HEK293 (cell line): Measurements from ENCODE around the gene TP73.
A peak's percentile ranks its signal among the peaks of the same experiment; 100 is the strongest.

Experiments used
- GLI4 ChIP-seq: fragments of 450-650 bp; formaldehyde crosslinking; IDR thresholded peaks from 2 replicates; pipeline ENCODE4 v1.5.1; 2016; ENCODE audit warnings: missing biosample characterization, missing genetic modification characterization
- KLF8 ChIP-seq: fragments of 450-650 bp; formaldehyde crosslinking; IDR thresholded peaks from 2 replicates; pipeline ENCODE4 v1.5.1; 2016; ENCODE audit warnings: missing biosample characterization, missing genetic modification characterization
- PATZ1 ChIP-seq: fragments of 450-650 bp; formaldehyde crosslinking; IDR thresholded peaks from 2 replicates; pipeline ENCODE4 v1.5.1; 2016; ENCODE audit warnings: missing biosample characterization, missing genetic modification characterization
- SCRT2 ChIP-seq: fragments of 450-650 bp; formaldehyde crosslinking; IDR thresholded peaks from 2 replicates; pipeline ENCODE4 v1.5.1; 2016; ENCODE audit warnings: missing biosample characterization, missing genetic modification characterization
- ZBTB11 ChIP-seq: fragments of 450-650 bp; formaldehyde crosslinking; conservative IDR thresholded peaks from 2 replicates; pipeline ENCODE4 v1.5.1; 2016; ENCODE audit warnings: low read depth, missing biosample characterization, missing genetic modification characterization
- ZBTB26 ChIP-seq: fragments of 450-650 bp; formaldehyde crosslinking; optimal IDR thresholded peaks from 2 replicates; pipeline ENCODE3; 2016; ENCODE audit warnings: missing biosample characterization, mild to moderate bottlenecking, missing genetic modification characterization
- ZNF157 ChIP-seq: fragments of 450-650 bp; formaldehyde crosslinking; IDR thresholded peaks from 2 replicates; pipeline ENCODE4 v1.5.1; 2016; ENCODE audit warnings: missing biosample characterization, missing genetic modification characterization
- ZNF202 ChIP-seq: fragments of 450-650 bp; formaldehyde crosslinking; IDR thresholded peaks from 2 replicates; pipeline ENCODE4 v1.5.1; 2016; ENCODE audit warnings: missing biosample characterization, missing genetic modification characterization, borderline replicate concordance
- ZNF221 ChIP-seq: fragments of 450-650 bp; formaldehyde crosslinking; IDR thresholded peaks from 2 replicates; pipeline ENCODE4 v1.5.1; 2017; ENCODE audit warnings: missing biosample characterization, missing genetic modification characterization, borderline replicate concordance
- ZNF26 ChIP-seq: fragments of 450-650 bp; formaldehyde crosslinking; IDR thresholded peaks from 2 replicates; pipeline ENCODE4 v1.5.1; 2016; ENCODE audit warnings: missing biosample characterization, missing genetic modification characterization
- ZNF362 ChIP-seq: fragments of 450-650 bp; formaldehyde crosslinking; IDR thresholded peaks from 2 replicates; pipeline ENCODE4 v1.5.1; 2016; ENCODE audit warnings: missing biosample characterization, missing genetic modification characterization
- ZNF501 ChIP-seq: fragments of 450-650 bp; formaldehyde crosslinking; IDR thresholded peaks from 2 replicates; pipeline ENCODE4 v1.5.1; 2016; ENCODE audit warnings: missing biosample characterization, missing genetic modification characterization
- ZNF518A ChIP-seq: fragments of 450-650 bp; formaldehyde crosslinking; conservative IDR thresholded peaks from 2 replicates; pipeline ENCODE4 v1.5.1; 2016; ENCODE audit warnings: low read depth, missing biosample characterization, missing genetic modification characterization
- ZNF561 ChIP-seq: fragments of 450-650 bp; IDR thresholded peaks from 2 replicates; pipeline ENCODE4 v1.5.1; 2018; ENCODE audit warnings: missing biosample characterization, missing genetic modification characterization, borderline replicate concordance
- ZNF629 ChIP-seq: fragments of 450-650 bp; formaldehyde crosslinking; IDR thresholded peaks from 2 replicates; pipeline ENCODE4 v1.5.1; 2017; ENCODE audit warnings: missing biosample characterization, missing genetic modification characterization
- ZNF645 ChIP-seq: fragments of 450-650 bp; formaldehyde crosslinking; IDR thresholded peaks from 2 replicates; pipeline ENCODE4; 2016; ENCODE audit warnings: missing biosample characterization, missing genetic modification characterization
- ZNF692 ChIP-seq: fragments of 450-650 bp; formaldehyde crosslinking; IDR thresholded peaks from 2 replicates; pipeline ENCODE4 v1.5.1; 2016; ENCODE audit warnings: missing biosample characterization, missing genetic modification characterization
- ZSCAN5A ChIP-seq: fragments of 450-650 bp; formaldehyde crosslinking; IDR thresholded peaks from 2 replicates; pipeline ENCODE4 v1.5.1; 2016; ENCODE audit warnings: missing biosample characterization, missing genetic modification characterization

The TP73 gene

GRCh38 chr1:3746830-3747521 lies 94.7 kb downstream of the TP73 start (continued):
- TF ChIP-seq ZNF362 (tag by site-specific recombination) (no peak), ZSCAN5A (tag by site-specific recombination) (no peak), ZNF157 (tag by site-specific recombination) (no peak), ZBTB26 (tag by site-specific recombination) (peak; percentile 59), ZNF26 (tag by site-specific recombination) (no peak), ZNF561 (tag by site-specific recombination) (peak; percentile 63; the same call in 1 of the 2 replicates), SCRT2 (no peak), ZNF629 (tag by site-specific recombination) (0 out of 2 replicates have a peak, but pooled peaks have one; percentile 17), ZNF202 (tag by site-specific recombination) (no peak), ZNF645 (tag by site-specific recombination) (no peak), PATZ1 (tag by site-specific recombination) (peak; percentile 32), KLF8 (tag by site-specific recombination) (peak; percentile 85), ZNF518A (tag by site-specific recombination) (peak; percentile 91), ZNF501 (tag by site-specific recombination) (no peak), ZNF221 (tag by site-specific recombination) (no peak), ZBTB11 (peak; percentile 82), ZNF692 (0 out of 2 replicates have a peak, but pooled peaks have one; percentile 40), GLI4 (tag by site-specific recombination) (no peak)
